HG02943 (cell line): ENCODE data around the gene NTNG2.

Experiments
- ATAC-seq: cut with Tn5 transposase; IDR thresholded peaks from one replicate; pipeline ENCODE4 v1.9.1; 2021; ENCODE audit warnings: mild to moderate bottlenecking, low read depth, moderate library complexity; ENCODE audit not compliant: unreplicated experiment

The NTNG2 gene

DNA sequence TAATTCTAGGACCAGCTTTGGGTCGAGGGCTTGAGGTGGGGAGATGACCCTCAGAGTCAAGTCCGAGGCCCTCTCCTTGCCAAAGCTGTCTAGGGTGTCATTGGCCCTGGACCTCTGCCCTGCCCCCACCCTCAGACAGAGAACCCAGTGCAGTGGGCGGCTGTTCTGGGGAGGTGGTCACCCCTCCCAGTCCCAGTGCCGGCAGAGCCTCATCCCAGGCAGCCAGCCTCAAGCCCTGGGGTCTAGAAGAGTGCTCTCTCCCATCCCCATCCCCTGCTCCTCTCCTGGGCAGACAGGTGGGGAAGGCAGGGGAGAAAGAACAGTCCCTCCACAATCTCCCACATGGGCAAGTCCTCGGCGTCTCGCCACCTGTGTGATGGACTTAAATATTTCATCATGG, 7.0 kb downstream of the NTNG2 start:
- ATAC-seq: no peak

DNA sequence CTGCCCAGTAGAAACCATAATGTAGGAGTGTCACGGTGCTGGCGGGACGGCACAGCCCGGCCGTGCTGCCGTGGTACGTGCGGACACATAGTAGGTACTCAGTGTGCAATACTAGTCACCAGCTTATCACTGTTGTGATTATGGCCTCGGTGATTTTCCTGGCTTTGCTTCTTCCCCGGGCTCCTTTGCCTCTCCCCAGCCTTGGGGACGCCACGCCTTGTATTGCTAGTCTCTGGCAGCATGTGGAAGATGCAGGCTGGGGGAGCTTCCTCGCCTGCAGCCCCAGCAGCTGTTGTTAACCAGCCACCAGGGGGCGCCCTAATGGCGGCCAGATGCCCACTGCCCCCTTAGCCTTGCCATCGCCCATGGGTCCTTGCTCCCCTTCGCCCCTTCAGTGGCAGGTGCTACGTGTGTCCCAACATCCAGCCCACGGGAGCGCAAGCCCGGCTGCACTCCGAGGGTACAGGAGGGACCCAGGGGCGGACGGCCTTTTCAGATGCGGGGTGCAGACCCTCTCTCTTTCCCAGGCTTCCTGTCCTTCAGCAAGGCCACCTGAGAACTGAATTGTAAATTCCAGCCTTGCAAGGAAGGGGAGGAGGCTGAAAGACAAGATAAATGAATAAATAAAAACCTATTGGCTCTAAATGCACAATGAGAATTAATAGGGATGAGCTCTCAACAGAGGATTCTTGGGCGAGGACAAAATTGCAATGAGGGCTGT, 8.0 kb downstream of the NTNG2 start:
- ATAC-seq: no peak

DNA sequence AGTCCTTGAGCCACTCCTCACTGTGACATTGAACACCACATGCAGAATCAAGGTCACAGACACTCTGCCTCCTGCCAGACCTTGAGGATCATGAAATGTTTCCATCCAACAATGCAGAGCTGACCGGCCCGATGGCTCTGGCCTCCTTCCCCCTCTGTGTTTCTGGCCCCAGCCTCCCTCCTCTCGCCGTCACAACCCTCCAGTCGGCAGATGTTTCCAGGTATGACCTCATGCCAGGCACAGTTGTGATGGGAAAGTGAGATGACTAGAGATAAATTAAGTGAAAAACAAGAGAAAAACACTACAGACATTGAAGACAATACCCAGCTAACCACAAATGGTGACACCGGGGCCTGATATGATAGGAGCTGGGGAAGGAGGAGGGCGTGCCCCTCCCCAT, 9.8 kb downstream of the NTNG2 start:
- no peak for ATAC-seq

DNA sequence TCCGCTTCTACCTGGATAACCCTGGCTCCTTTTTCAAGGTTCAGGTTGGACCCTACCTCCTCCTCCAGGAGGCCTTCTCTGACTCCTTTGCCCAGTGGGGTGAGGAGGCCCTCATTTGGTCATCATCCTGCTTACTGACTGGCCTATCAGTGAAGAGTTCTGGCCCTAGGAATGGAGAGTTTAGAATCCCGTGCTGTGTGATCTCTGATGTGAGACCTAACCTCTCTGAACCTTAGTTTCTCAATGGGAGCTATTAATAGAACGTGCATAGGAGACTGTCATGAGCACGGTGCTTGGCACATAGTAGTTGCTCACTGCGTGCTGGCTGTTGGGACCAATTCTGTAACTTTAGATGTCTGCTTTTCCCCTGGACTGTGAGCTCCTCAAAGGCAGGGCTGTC, 10.3 kb downstream of the NTNG2 start:
- no peak for ATAC-seq

DNA sequence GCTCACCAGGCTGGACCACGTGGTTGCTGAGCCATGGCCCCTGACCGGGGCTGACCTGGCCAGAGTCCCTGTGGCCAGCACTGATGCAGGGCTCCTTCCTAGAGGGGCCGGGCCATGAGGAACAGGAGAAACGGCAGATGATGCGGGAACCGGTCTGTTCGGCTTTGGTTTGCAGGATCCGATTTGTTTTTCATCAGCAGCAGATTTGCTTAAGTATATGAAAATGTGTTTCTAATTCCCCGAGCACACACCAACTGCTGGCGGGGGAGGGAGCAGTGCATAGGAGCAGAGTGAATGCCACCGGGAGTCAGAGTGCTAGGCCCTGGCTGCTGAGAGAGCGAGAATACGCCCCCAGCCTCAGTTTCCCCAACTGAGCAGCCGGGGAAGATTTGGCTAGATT, 13.6 kb downstream of the NTNG2 start:
- no peak for ATAC-seq

DNA sequence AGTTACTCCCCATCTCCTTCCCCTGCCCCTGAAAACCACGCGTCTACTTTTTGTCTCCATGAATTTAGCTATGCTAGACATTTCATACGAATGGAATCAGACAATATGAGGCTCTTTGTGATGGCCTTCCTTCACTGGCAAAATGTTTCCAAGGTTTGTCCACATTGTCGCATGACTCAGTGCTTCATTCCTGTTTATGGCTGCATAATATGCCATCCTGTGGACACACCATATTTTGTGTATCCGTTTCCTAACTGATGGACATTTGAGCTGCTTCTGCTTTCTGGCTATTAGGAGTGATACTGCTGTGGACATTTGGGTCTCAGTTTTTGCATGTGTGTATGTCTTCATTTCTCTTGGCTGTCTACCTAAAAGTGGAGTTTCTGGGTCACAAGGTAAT, 14.5 kb downstream of the NTNG2 start:
- no peak for ATAC-seq

DNA sequence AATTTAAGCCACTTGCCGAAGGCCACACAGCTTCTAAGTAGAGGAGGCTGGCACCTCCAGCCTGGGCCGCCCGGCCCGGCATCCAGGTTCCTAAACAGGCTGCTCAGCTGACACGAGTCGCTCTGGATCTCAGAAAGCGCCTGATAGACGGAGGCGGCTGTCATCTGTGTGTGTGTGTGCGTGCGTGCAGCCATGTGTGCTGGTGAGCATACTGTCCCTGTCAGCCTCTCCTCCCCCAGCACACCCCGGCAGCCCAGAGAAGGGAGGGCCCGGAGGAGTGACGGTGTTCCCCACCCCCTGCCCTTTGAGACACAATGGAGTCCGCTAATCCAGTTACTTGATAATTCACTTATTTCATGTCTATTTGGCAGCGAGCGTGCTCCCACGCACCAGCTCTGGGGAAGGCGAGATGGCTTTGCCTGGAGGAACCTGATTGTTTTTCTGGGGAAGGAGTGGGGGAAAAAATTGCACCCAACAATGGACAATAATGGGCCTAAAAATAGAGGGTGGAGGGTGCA, 20.0 kb downstream of the NTNG2 start:
- ATAC-seq: no peak

DNA sequence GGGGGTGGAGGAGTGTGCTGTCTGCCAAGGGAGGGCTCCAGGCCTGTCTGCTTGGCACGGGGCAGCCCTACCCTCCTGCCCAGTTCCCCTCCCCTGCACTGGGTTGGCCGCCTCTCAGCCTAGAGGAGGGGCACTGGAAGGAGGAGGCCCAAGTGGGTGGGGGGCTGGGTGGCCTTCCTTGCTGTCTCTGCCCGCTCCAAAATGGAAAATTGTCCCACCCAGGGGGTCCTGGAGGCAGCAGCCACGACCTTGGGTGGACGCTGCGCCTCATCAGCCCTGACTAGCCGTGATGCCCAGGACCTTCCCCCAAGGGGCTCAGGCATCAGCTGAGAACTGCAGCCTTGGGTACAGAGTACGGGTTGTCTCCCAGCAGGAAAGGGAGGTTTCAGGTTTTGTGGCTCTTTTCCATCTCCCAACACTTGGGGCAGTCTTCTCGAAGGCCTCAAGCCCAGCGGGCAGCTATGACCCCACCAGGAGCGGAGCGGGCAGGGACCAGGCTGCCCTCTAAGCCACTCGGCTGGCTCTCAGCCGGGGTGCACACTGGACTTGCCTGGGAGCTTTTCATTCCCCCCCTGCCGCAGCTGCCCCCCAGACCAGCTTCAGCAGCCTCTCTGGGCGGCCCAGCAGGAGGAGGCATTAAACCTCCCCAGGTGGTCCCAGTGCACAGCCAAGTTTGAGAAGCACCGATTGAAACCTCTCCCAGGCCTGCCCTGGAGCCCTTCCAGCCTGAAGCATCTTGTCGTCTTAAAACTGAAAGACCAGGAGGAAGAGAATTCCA, 20.6 kb downstream of the NTNG2 start:
- no peak for ATAC-seq

DNA sequence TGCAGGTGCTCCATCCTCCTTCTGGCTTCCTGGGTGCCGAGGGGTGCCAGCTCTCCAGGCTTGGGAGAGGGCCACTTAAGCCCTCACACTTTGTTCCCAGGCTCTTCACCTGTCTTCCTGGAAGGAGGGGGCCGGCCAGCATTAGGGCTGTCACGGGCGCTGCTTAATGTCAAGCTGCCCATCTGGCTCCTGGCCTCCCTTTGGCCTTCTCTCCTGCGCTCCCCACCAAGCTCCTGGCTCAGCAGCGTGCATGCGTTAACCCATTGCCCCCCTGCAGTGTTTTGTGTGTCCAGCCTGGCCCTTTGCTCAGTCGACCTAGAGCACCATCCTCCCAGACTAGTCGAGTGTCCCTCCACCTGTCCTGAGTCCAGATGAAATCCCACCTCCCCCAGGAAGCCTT, 21.3 kb downstream of the NTNG2 start:
- ATAC-seq: no peak

DNA sequence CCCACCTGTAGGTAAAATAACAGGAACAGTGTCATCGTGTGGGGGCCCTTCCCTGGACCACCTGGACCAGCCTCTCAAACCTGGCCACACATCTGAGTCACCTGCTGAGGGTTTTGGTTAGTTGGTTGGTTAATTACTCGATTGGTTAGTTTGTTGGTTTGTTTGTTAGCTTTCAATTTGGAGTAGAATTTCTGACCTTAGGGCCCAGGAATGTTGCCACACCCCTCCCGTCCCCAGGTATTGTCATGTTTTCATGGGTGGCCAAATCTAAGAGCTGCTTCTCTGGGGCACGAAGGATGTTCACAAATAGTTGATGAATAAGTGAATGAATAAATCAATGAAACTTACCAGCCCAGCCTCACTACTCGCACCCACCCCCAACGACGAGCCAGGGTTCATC, 21.9 kb downstream of the NTNG2 start:
- ATAC-seq: no peak

DNA sequence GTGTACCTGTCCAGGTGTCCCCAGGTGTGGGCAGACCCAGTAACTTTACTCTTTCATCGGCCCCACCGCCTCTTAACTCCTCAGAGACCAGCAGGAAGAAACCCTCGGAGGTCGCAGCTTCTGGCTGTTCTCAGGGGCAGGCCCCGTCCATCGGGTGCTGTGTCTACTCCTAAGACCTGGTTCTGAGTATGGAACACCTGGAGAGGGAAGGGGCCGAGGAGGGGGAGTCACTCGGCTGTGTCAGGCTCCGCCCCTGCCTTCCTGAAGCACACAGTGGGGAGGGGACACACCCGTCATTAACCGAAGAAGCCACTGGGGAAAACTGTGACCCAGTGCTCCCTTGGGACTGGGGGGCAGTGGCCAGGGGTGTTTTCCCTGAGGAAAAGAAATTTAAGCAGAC, 22.3 kb downstream of the NTNG2 start:
- no peak for ATAC-seq

DNA sequence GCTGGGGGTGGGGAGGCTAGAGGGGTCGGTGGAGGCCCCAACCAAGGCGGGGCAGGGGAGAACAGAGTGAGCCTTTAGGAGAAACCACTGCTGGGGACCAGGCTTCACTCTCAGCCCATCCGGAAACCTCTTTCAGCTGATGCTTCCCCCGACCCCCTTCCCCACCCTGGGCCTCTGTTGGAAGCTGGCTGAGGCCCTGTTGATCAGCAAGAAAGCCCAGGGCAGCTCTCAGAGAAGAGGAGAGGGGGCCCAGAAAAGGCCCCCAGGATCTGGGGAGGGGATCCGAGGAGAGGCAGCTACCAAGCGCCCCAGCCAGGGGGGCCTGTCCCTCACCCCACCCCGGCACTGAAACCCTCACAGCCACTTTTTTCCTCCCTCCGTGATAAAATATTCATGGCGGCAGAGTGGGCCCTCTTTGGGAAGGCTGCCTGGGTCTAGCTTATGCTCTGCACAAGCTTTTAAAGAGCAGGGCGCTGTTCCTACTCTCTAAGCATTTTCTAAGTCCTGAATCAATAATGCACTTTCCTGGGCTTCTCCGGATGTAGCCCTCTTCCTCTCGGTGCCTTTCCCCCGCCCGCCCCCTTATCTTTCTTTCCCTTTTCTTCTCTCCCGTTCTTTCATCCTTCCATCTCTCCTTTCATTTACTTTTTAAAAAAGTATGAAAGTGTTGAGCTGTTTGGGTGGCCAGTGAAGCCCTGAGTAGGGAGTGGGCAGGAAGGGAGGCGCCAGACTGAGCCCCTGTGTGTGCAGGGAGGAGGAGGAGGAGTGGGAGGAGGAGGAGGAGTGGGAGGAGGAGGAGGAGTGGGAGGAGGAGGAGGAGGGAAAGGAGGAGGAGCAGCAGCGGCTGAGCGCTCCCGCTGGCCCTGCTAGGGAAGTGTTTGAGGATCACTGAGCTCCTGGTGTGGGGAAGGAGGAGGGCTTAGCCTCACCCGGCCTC, 23.5 kb downstream of the NTNG2 start:
- no peak for ATAC-seq

DNA sequence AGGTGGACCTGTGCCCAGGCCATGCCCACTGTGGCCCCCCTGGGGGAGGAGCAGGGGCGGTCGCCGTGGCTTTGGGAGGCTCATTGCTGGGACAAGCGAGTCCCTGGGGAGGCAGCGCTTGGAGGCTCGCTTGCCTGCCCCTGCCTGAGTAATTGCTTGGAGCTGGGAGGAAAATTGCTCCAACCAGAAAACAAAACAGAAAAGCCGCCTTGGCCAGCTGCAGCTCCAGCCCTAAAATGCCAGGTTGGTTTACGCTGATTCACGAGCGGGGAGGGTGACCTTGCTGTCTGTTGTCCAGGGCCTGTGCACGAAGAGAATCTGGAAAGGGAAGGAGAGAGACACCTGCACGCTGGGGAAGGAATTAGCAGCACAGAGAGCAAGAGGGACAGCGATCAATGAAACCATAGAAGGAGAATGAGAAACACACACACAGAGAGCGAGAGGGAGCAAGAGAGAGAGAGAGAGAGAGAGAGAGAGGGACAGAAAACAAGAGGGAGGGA, 25.3 kb downstream of the NTNG2 start:
- ATAC-seq: no peak

DNA sequence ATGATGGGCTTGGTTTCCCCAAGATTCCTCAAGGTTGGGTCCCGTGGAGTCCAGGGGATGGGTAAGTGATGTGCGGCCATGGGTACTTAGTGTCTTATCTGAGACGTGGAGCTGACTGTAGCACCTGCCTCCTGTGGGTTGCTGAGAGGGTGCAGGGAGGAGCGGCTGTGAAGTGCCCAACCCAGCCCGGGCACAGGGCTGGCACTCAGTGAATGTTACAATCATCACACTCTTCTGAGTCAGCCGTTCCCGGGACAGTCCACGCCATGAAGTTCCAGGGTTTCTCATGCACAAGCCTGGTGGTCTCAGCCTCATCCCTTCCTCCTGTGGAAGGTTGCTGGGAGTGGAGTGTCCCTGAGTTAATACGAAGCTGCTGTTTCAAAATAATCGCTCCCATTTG, 29.1 kb downstream of the NTNG2 start:
- ATAC-seq: no peak

DNA sequence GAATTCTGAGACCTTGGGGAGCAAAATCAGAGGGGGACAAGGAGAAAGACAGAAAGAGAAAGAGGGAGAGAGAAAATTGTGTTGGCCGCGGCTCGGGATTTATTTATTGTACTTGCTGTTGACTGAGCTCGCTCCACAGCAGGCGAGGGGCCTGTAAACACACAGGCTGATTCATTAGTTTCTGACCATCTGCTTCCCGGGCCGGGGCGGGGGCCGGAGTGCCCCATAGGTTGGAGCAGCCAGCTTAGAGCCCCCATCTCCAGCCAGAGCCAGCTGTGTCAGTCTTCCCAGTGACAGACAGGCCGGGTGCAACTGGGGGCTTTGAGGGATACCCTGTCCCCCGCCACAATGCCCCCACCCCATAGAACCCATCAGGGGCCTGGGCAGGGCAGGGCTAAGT, 30.9 kb downstream of the NTNG2 start:
- no peak for ATAC-seq

DNA sequence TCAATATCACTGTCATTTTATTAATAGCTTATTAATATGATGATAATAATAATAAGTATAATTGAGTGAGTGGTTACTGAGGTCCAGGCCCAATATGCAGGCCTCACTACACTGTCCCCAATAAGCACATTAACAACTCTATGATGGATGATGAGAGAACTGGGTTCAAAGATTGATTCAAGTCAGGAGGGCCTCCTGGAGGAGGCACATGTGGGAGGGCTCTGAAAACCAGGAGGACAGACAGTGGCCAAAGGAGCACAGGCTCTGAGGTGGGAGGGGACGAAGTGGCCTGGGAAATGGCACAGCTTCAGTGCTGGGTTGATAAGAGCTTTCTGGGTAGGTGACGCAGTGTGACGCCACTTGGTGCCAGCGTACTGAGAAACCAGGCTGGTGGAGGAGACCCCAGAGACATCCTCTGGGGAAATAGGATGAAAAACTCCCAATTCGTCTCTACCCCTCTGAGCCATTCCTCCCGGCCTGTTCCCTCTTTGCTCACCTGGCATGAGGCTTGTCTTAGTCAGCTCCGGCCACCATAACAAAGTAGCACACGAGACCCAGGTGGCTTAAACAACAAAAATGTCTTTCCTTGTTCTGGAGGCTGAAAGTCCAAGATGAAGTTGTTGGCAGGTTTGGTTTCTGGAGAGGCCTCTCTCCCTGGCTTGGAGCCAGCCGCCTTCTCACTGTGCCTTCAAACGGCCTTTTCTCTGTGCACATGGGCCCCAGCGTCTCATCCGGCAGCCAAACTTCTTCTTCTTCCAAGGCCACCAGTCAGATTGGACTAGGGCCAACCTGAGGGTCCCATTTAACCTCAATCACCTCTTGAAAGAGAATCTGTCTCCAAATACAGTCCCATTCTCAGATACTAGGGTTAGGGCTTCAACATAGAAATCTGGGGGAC, 31.6 kb downstream of the NTNG2 start:
- no peak for ATAC-seq

DNA sequence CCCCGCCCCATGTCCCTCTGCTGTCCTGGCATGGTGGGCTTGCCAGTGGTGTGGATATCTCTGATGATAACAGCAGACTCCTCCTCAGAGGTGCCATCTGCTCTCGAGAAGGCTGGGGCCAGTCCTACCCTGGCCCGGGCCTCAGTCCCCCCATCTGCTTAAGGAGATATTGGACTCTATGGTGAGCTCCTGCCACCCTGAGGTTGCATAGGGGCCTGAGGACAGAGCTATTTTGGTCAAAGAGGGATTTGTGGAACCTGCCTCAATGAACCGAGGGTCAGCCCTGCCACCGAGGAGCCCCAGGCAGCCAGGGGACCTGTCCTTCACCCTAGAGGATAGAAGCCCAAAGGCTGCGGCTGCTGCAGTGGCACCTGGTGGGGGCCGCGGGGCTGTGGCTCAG, 32.6 kb downstream of the NTNG2 start:
- ATAC-seq: no peak

DNA sequence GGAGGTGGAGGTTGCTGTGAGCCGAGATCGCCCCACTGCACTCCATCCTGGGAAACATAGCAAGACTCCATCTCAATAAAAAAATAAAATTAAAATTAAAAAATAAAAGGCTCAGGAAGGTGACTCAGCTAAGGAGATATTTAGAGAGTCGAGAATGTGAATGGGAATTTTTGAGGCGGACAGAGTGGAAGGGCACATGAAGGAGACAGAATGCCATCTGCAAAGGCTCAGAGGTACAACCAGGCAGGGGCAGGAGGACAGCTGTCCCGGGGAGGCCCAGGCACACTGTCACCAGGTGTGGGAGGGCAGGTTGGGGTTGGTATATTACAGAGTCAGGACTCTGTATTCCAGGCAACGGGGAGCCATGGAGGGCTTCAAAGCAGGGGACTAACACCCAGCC, 35.5 kb downstream of the NTNG2 start:
- ATAC-seq: no peak

DNA sequence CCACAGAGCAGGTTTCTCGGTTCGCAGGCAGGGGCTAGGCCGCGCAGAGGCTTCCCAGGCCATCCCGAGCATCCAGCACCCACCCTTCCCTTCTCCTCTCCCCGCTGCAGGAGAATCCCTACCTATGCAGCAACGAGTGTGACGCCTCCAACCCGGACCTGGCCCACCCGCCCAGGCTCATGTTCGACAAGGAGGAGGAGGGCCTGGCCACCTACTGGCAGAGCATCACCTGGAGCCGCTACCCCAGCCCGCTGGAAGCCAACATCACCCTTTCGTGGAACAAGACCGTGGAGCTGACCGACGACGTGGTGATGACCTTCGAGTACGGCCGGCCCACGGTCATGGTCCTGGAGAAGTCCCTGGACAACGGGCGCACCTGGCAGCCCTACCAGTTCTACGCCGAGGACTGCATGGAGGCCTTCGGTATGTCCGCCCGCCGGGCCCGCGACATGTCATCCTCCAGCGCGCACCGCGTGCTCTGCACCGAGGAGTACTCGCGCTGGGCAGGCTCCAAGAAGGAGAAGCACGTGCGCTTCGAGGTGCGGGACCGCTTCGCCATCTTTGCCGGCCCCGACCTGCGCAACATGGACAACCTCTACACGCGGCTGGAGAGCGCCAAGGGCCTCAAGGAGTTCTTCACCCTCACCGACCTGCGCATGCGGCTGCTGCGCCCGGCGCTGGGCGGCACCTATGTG, 36.1 kb downstream of the NTNG2 start:
- ATAC-seq: no peak
